Uterus (tissue), 2 donors: Measurements from ENCODE around the gene UGGT2.

Experiments
- POLR2A ChIP-seq, 2 donors: fragments of 450-650 bp; IDR thresholded peaks; one replicate each; pipeline ENCODE4 v1.6.1; 2016; ENCODE audit warnings: antibody characterized with exemption in 2 of 2, mild to moderate bottlenecking in 1 of 2, moderate library complexity in 1 of 2
- TF ChIP-seq, protein P1 (sequence below), 4 experiments: fragments of 200-600 bp in 2 of 4; fragments of 450-650 bp in 2 of 4; sonication (generic) in 2 of 4; IDR thresholded peaks; one replicate each; pipeline ENCODE4 v1.5.1; 2016 to 2019; ENCODE audit warnings: antibody characterized with exemption in 4 of 4, mild to moderate bottlenecking in 2 of 4, moderate library complexity in 1 of 4

DNA sequence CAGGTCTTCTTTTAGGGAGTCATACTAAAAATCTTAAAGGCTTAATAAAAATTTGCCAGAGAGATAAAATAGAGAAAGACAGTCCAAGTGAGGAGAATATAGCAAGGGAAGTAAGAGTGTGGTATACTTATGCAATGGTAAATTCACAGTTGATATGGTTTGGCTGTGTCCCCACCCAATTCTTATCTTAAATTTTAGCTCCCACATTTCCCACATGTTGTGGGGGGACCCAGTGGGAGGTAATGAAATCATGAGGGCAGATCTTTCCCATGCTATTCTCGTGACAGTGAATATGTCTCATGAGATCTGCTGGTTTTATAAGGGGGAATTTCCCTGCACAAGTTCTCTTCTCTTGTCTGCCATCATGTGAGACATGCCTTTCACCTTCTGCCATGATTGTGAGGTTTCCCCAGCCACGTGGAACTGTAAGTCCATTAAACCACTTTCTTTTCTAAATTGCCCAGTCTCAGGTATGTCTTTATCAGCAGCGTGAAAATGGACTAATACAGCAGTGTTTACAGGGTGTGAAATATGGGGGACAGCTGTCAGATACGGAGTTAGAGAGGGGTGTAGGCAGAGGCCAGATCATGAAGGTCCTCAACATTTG is 115.4 kb downstream of the UGGT2 start:
- no peak for TF ChIP-seq POLR2A (IDR thresholded peaks at IDR 0.05)
- TF ChIP-seq, protein P1, sequence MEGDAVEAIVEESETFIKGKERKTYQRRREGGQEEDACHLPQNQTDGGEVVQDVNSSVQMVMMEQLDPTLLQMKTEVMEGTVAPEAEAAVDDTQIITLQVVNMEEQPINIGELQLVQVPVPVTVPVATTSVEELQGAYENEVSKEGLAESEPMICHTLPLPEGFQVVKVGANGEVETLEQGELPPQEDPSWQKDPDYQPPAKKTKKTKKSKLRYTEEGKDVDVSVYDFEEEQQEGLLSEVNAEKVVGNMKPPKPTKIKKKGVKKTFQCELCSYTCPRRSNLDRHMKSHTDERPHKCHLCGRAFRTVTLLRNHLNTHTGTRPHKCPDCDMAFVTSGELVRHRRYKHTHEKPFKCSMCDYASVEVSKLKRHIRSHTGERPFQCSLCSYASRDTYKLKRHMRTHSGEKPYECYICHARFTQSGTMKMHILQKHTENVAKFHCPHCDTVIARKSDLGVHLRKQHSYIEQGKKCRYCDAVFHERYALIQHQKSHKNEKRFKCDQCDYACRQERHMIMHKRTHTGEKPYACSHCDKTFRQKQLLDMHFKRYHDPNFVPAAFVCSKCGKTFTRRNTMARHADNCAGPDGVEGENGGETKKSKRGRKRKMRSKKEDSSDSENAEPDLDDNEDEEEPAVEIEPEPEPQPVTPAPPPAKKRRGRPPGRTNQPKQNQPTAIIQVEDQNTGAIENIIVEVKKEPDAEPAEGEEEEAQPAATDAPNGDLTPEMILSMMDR (IDR thresholded peaks at IDR 0.05), result no peak
